K562 (cell line): ENCODE measurements around the gene TAPBPL.

Experiments
- CSDE1 ChIP-seq, 2 experiments: fragments of 450-650 bp; IDR thresholded peaks; 2 replicates each; pipeline ENCODE4 v1.6.1; 2016; ENCODE audit warnings: mild to moderate bottlenecking in 1 of 2
- FOXJ3 ChIP-seq: sonication (generic); formaldehyde crosslinking; IDR thresholded peaks from 2 replicates; pipeline ENCODE4 v1.4.0; 2020; ENCODE audit warnings: mild to moderate bottlenecking, missing genetic modification reagents
- ZKSCAN3 ChIP-seq: fragments of 250-450 bp; sonication (Bioruptor Pico); IDR thresholded peaks from 2 replicates; pipeline ENCODE4 v1.4.0; 2020
- ZNF197 ChIP-seq: fragments of 200-800 bp; sonication (Bioruptor generic); IDR thresholded peaks from 2 replicates; pipeline ENCODE4 v1.6.1; 2016; ENCODE audit warnings: low read depth, missing genetic modification characterization, missing compliant biosample characterization
- TF ChIP-seq, protein P1 (sequence below): sonication (generic); formaldehyde crosslinking; IDR thresholded peaks from 2 replicates; pipeline ENCODE4 v1.5.0; 2020; ENCODE audit warnings: missing genetic modification reagents
- TF ChIP-seq, protein P2 (sequence below), 3 experiments: IDR thresholded peaks in 2 of 3; conservative IDR thresholded peaks in 1 of 3; 2 replicates each; pipeline ENCODE4 v1.5.1; 2011 to 2012; ENCODE audit warnings: low read length in 3 of 3, mild to moderate bottlenecking in 3 of 3, control low read depth in 2 of 3, improper control_type of control experiment in 1 of 3, inconsistent platforms in 1 of 3, low read depth in 1 of 3, mixed read lengths in 1 of 3, moderate library complexity in 1 of 3; ENCODE audit not compliant: insufficient read depth in 2 of 3

DNA sequence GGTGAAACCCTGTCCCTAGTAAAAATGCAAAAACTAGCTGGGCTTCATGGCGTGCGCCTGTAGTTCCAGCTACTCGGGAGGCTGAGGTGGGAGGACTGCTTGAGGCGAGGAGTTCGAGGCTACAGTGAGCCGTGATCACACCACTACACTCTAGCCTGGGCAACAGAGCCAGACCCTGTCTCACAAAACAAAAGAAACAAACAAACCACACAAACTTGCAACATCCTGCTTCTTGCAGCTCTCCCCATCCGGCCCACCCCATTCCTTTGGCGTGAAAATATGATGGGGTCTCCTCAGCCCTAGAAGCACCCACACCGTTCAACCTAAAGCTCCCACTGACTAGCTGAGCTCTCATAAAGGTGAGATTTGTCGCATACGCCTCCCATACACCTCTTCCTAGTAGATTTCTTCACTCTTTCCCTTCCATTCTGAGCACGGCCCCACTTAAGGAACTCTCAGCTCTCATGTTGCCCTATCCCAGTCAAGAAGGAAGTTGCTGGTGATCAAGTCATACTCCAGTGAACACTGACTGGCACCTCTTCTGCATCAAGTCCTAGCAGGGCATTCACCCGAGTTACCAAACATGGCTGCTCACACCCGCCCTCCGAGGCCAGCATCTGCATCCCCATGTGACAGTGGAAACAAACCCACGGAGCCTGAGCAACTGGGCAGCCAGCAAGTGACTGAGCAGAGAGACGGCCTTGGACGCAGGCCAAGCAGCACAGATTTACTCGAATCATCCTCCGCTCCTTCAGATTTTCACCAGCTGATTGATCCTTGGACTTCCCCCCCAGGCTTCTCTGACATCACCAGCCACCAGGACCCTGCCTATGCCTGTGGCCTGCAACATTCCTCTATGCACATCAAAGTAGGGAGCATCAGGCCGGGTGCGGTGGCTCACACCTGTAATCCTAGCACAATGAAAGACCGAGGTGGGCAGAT, 26.0 kb upstream of the TAPBPL start:
- TF ChIP-seq, protein P1, sequence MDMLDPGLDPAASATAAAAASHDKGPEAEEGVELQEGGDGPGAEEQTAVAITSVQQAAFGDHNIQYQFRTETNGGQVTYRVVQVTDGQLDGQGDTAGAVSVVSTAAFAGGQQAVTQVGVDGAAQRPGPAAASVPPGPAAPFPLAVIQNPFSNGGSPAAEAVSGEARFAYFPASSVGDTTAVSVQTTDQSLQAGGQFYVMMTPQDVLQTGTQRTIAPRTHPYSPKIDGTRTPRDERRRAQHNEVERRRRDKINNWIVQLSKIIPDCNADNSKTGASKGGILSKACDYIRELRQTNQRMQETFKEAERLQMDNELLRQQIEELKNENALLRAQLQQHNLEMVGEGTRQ (CRISPR knock-in tag): no peak
- no peak for TF ChIP-seq ZKSCAN3
- TF ChIP-seq ZNF197 (CRISPR knock-in tag): no peak
- TF ChIP-seq, protein P2, sequence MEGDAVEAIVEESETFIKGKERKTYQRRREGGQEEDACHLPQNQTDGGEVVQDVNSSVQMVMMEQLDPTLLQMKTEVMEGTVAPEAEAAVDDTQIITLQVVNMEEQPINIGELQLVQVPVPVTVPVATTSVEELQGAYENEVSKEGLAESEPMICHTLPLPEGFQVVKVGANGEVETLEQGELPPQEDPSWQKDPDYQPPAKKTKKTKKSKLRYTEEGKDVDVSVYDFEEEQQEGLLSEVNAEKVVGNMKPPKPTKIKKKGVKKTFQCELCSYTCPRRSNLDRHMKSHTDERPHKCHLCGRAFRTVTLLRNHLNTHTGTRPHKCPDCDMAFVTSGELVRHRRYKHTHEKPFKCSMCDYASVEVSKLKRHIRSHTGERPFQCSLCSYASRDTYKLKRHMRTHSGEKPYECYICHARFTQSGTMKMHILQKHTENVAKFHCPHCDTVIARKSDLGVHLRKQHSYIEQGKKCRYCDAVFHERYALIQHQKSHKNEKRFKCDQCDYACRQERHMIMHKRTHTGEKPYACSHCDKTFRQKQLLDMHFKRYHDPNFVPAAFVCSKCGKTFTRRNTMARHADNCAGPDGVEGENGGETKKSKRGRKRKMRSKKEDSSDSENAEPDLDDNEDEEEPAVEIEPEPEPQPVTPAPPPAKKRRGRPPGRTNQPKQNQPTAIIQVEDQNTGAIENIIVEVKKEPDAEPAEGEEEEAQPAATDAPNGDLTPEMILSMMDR (IDR thresholded peaks at IDR 0.05 in 2 of 3, conservative IDR thresholded peaks at IDR 0.05 in 1 of 3; ENCODE audit: insufficient read depth in 2 of 3, low read depth in 1 of 3, low read length in 3 of 3): no peak
- TF ChIP-seq FOXJ3 (CRISPR knock-in tag): no peak
- TF ChIP-seq CSDE1 (IDR thresholded peaks at IDR 0.05): no peak
